Lower leg skin (tissue), 4 donors: Measurements from ENCODE around the gene TRIM15. TPM values are rescaled to one million over a fixed set of nuclear protein-coding genes. Genes with fewer than 3 reads are reported as not detected.
"Not testable (repeated sequence)": the region's sequence is repeated elsewhere in the genome, so short reads cannot be mapped to it uniquely, and the experiment has no call there.

Experiments
- DNase-seq, 2 donors: peaks; one replicate each; pipeline ENCODE4 v3.0.0-alpha.2; 2019; ENCODE audit warnings: low spot score in 2 of 2
- H3K4me3 ChIP-seq: fragments of 200-600 bp; sonication (generic); 2 replicates; pipeline ENCODE4 v1.5.1; 2017; ENCODE audit warnings: mild to moderate bottlenecking, low read depth; ENCODE audit not compliant: poor library complexity, severe bottlenecking
- CTCF ChIP-seq, 3 donors: fragments of 450-650 bp; IDR thresholded peaks; one replicate each; pipeline ENCODE4 v1.5.1; 2016; ENCODE audit warnings: antibody characterized with exemption in 3 of 3, mild to moderate bottlenecking in 3 of 3, moderate library complexity in 2 of 3
- POLR2A ChIP-seq, 2 donors: fragments of 450-650 bp; IDR thresholded peaks; one replicate each; pipeline ENCODE4 v1.6.1; 2016 to 2017; ENCODE audit warnings: antibody characterized with exemption in 2 of 2, mild to moderate bottlenecking in 1 of 2, moderate library complexity in 1 of 2
- WGBS, 2 donors: methylation state at CpG; one replicate each; pipeline ENCODE4 v1.1.5; 2018; 5-methylcytosine and 5-hydroxymethylcytosine counted together
- intact Hi-C: fragments of 100-400 bp; cut with DNase I; formaldehyde crosslinking; loops from one replicate; pipeline ENCODE4 v1.15.0; 2023; ENCODE audit warnings: low total_unique reads
- total RNA-seq, 4 donors: library from RNA; depleted of rRNA; stranded (reverse); fragments of >200 nt; gene quantifications; one replicate each; pipeline ENCODE4 v1.1.0, GENCODE V29; 2016

Gene TRIM15
- total RNA-seq, 4 donors from 2014 or later, result 0.98 to 4.3 (median 1.1) TPM

- H3K4me3 ChIP-seq, result no peak overlapping the region
- TF ChIP-seq POLR2A (IDR thresholded peaks at IDR 0.05) (no peak), CTCF (IDR thresholded peaks at IDR 0.05) (no peak)
- 84% methylated on average over 16 of the region's 16 CpGs for WGBS, 2 donors
- intact Hi-C loops, result no loop called here
- no peak for DNase-seq
These were observed 740 bp downstream of the TRIM15 start for GRCh38 chr6:30163918-30164654.

GRCh38 chr6:30164714-30165113, 1.4 kb downstream of the TRIM15 start:
- intact Hi-C loops, result no loop called here
- no peak overlapping the region for H3K4me3 ChIP-seq
- DNase-seq, result no peak
- WGBS, 2 donors, result 88 to 89% methylated on average over 4 of the region's 4 CpGs
- TF ChIP-seq CTCF (IDR thresholded peaks at IDR 0.05) (no peak), POLR2A (IDR thresholded peaks at IDR 0.05) (no peak)

GRCh38 chr6:30165238-30165637, 1.9 kb downstream of the TRIM15 start:
- DNase-seq, intact Hi-C loops, H3K4me3 ChIP-seq: not testable (repeated sequence)
- 69 to 90% methylated on average over 1 of the region's 1 CpG for WGBS, 2 donors

- TF ChIP-seq CTCF (IDR thresholded peaks at IDR 0.05), result no peak
- no peak for TF ChIP-seq POLR2A (IDR thresholded peaks at IDR 0.05)
- H3K4me3 ChIP-seq, result no peak overlapping the region
- DNase-seq, result no peak
- 66 to 70% methylated on average over 6 of the region's 6 CpGs for WGBS, 2 donors
- intact Hi-C loops, result no loop called here
These were observed 3.8 kb downstream of the TRIM15 start for GRCh38 chr6:30167101-30167500.

DNA sequence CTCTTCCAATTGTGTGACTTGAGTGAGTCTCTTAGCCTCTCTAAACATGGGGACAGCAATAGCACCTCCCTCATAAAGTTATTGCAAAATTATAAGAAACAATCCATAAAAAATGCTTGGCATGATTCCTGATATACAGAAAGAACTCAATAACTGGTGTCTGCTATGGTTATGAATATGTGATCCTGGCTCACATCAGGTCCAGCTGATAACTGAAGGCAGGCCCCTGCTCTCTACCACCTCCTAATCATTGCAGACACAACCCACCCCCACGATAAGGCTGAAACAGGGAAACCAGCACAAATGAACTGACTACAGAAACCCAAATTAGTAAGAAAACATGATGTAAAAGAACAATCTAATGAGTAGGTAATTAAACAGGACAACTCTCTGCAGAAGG, 5.4 kb downstream of the TRIM15 start:
- TF ChIP-seq POLR2A (IDR thresholded peaks at IDR 0.05), result no peak
- intact Hi-C loops, result no loop called here
- H3K4me3 ChIP-seq, result no peak overlapping the region
- 60 to 78% methylated on average over 1 of the region's 1 CpG for WGBS, 2 donors
- DNase-seq, result no peak

- 20 to 25% methylated on average over 7 of the region's 7 CpGs for WGBS, 2 donors
- no peak for DNase-seq
- TF ChIP-seq POLR2A (IDR thresholded peaks at IDR 0.05), result no peak
- H3K4me3 ChIP-seq, result no peak overlapping the region
- intact Hi-C loops, result no loop called here
These were observed 6.6 kb downstream of the TRIM15 start for GRCh38 chr6:30169658-30170614.

DNA sequence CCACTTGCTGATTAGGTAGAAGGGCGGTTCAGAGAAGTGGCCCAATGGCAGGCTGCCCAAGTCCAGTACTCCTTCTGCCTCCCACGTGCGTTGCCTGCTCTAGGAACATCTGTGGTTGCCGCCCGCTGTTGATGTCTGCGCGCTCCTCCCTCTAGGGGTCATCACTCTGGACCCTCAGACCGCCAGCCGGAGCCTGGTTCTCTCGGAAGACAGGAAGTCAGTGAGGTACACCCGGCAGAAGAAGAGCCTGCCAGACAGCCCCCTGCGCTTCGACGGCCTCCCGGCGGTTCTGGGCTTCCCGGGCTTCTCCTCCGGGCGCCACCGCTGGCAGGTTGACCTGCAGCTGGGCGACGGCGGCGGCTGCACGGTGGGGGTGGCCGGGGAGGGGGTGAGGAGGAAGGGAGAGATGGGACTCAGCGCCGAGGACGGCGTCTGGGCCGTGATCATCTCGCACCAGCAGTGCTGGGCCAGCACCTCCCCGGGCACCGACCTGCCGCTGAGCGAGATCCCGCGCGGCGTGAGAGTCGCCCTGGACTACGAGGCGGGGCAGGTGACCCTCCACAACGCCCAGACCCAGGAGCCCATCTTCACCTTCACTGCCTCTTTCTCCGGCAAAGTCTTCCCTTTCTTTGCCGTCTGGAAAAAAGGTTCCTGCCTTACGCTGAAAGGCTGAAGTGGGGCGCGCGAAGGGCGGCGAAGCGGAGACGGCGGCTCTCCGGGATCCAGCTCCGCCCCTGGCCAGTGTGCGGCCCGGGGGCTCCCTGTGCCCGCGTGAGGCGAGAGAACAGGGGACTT, 8.5 kb downstream of the TRIM15 start:
- intact Hi-C loops, result no loop called here
- 8 to 10% methylated on average over 53 to 61 of the region's 62 CpGs for WGBS, 2 donors
- DNase-seq, result no peak
- H3K4me3 ChIP-seq, result no peak overlapping the region
- TF ChIP-seq POLR2A (IDR thresholded peaks at IDR 0.05) (no peak), CTCF (IDR thresholded peaks at IDR 0.05) (no peak)
